ENCODE results near the gene GLOD5.

The GLOD5 gene

DNA sequence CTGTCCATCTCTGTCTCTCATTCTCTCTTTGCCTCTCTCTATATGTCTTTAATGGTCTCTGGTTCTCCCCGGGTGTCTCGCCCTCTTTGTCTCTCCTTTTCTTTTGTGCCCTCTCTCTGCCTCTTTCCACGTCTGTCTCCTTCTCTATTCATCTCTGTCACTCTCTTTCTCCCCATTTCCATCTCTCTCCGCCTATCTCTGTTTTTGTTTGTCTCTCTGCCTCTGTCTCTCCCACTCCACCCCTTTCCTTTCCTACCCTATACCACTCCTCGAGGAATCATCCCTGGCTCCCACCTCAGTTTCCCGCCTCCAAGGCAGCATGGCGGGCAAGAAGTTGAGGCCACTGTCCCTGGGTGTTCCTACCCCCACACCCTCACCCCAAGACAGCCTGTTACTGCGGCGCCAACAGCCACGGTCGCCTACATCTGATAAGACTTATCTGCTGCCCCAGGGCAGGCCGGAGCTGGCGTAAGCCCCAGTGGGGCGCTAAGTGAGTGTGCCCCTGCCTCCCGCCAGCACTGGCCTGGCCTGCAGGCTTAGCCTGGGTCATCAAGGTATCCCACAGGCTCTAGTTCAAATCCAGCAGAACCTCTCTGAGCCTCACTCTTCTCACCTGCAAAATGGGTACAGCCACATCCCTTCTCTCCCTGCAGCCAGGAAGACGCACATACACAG is 24.1 kb downstream of the GLOD5 start:
- Histone ChIP-seq H3K9ac (ENCODE audit: low read depth, low read length) (no peak overlapping the region), H3K27me3 (ENCODE audit: insufficient read depth, low read length) (no peaks in the 10 kb centered on the region), H3K27ac (ENCODE audit: low read depth, low read length) (no peak overlapping the region), H3K36me3 (ENCODE audit: insufficient read depth, low read length) (no peaks in the 10 kb centered on the region), H3K9me3 (ENCODE audit: insufficient read depth, low read depth, low read length) (no peaks in the 10 kb centered on the region), H3K4me3 (ENCODE audit: low read length) (no peak overlapping the region), H3K4me1 (ENCODE audit: insufficient read depth, low read length) (no peaks in the 10 kb centered on the region)
- 91% methylated on average over 16 of the region's 16 CpGs for WGBS

DNA sequence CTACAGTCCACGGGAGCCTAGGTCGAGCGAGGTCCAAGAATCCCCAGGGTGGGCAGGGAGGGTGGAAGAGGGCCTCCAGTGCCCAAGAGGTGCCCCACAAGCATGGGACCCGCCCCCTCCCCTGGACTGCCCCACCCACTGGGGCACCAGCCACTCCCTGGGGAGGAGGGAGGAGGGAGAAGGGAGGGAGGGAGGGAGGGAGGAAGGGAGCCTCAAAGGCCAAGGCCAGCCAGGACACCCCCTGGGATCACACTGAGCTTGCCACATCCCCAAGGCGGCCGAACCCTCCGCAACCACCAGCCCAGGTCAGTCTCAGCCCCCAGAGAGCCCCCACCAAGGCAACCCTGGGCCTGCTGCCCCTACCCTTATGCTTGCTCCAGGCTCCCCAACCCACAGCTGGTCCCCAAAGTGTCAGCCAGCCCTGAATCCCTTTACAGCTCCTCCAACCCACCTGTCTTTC is 24.8 kb downstream of the GLOD5 start, which contains the start of gene GATA1:
Gene GATA1, plus strand, starts transcription at position 250 of the 460 bp plus-strand sequence. CDS start 4,520 bp downstream, outside the sequence.
- no peaks in the 10 kb centered on the region for H3K9me3 ChIP-seq (ENCODE audit: insufficient read depth, low read depth, low read length)
- WGBS = 90% methylated on average over 6 of the region's 7 CpGs
- H3K36me3 ChIP-seq (ENCODE audit: insufficient read depth, low read length) = no peaks in the 10 kb centered on the region
- no peaks in the 10 kb centered on the region for H3K4me1 ChIP-seq (ENCODE audit: insufficient read depth, low read length)
- no peak within 1 kb of the TSS for H3K27ac ChIP-seq (ENCODE audit: low read depth, low read length)
- H3K9ac ChIP-seq (ENCODE audit: low read depth, low read length) = no peak within 1 kb of the TSS
- H3K27me3 ChIP-seq (ENCODE audit: insufficient read depth, low read length) = no peaks in the 10 kb centered on the region
- no peak within 1 kb of the TSS for H3K4me3 ChIP-seq (ENCODE audit: low read length)

GRCh38 chrX:48786825-48787504 is 25.4 kb downstream of the GLOD5 start:
- no peaks in the 10 kb centered on the region for H3K36me3 ChIP-seq (ENCODE audit: insufficient read depth, low read length)
- 87% methylated on average over 6 of the region's 6 CpGs for WGBS

DNA sequence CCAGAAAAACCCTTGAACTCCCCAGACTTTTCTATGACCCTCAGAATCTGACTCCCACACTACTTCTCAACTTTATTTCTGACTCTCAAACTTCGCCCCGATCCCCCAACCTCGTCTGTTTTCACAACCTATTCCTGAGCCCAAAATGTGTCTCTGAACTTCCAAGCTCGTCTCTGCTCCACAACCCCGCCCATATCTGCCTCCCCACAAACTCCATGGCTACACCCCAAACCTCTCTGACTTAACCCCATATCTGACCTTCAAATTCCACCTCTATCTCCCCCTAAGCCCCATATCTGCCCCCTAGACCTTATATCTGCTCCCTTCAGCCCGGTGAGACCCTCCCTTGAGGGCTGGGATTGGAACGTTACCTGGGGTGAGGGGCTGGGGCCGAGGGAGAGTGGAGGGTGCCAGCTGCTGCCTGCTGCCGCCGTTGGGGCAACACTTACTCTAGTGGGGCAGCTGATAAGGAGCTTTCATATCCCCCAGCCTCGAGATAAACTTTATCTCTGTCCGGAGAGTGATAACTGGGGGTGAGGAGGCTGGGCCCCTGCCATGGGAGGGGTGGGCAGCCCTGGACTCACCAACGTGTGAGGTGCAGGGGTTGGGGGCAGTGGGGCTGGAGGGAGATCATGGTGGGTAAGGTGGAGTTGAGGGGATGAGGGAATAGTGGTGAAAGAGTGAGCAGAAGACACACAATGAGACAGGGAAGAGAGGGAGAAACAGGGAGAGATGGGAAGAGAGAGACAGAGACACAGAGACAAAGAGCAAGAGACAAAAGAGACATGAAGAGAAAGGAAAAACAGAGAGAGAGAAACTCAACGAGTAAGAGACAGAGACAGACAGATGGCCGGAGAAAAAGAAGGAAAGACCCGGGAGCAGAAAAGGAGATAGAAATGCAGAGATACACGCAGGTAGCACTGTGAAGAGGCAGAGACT is 26.2 kb downstream of the GLOD5 start:
- Histone ChIP-seq H3K9me3 (ENCODE audit: insufficient read depth, low read depth, low read length) (no peaks in the 10 kb centered on the region), H3K36me3 (ENCODE audit: insufficient read depth, low read length) (no peaks in the 10 kb centered on the region), H3K4me1 (ENCODE audit: insufficient read depth, low read length) (no peaks in the 10 kb centered on the region), H3K9ac (ENCODE audit: low read depth, low read length) (no peak overlapping the region), H3K4me3 (ENCODE audit: low read length) (no peak overlapping the region), H3K27ac (ENCODE audit: low read depth, low read length) (no peak overlapping the region), H3K27me3 (ENCODE audit: insufficient read depth, low read length) (no peaks in the 10 kb centered on the region)
- 77% methylated on average over 17 of the region's 17 CpGs for WGBS

More at GRCh38 chrX:48786825-48787504, 25.4 kb downstream of the GLOD5 start:
- no peak overlapping the region for H3K4me3 ChIP-seq (ENCODE audit: low read length)
- H3K9me3 ChIP-seq (ENCODE audit: insufficient read depth, low read depth, low read length) = no peaks in the 10 kb centered on the region
- no peak overlapping the region for H3K9ac ChIP-seq (ENCODE audit: low read depth, low read length)
- H3K27me3 ChIP-seq (ENCODE audit: insufficient read depth, low read length) = no peaks in the 10 kb centered on the region
- H3K27ac ChIP-seq (ENCODE audit: low read depth, low read length) = no peak overlapping the region
- no peaks in the 10 kb centered on the region for H3K4me1 ChIP-seq (ENCODE audit: insufficient read depth, low read length)

- H3K36me3 ChIP-seq (ENCODE audit: insufficient read depth, low read length) = no peaks in the 10 kb centered on the region
- H3K9me3 ChIP-seq (ENCODE audit: insufficient read depth, low read depth, low read length) = no peaks in the 10 kb centered on the region
- no peak overlapping the region for H3K27ac ChIP-seq (ENCODE audit: low read depth, low read length)
- H3K27me3 ChIP-seq (ENCODE audit: insufficient read depth, low read length) = no peaks in the 10 kb centered on the region
- H3K9ac ChIP-seq (ENCODE audit: low read depth, low read length) = no peak overlapping the region
- H3K4me3 ChIP-seq (ENCODE audit: low read length) = no peak overlapping the region
- H3K4me1 ChIP-seq (ENCODE audit: insufficient read depth, low read length) = no peaks in the 10 kb centered on the region
- 86% methylated on average over 5 of the region's 7 CpGs for WGBS
These were observed 28.0 kb downstream of the GLOD5 start for GRCh38 chrX:48789366-48790220.

DNA sequence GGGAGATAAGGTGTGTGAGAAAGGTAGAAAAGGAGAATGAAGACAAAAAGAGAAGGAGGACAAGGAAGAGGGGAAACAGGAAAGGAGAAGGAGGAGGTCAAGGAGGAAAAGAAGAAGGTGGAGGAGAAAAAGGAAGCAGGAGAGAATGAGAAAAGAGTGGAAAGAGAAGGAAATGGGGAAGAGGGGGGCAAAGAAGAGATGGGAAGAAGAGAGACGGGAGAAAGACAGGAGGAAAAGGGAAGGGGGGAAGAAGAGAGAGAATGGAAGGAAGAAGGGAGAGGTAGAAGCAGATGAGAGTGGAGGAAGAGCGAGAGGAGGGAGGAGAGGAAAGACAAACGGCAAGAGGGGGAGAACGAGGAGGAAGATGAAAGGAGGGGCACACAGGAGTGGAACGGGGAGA is 28.9 kb downstream of the GLOD5 start:
- WGBS = 78% methylated on average over 5 of the region's 5 CpGs
- no peaks in the 10 kb centered on the region for H3K27me3 ChIP-seq (ENCODE audit: insufficient read depth, low read length)
- H3K36me3 ChIP-seq (ENCODE audit: insufficient read depth, low read length) = no peaks in the 10 kb centered on the region
- no peaks in the 10 kb centered on the region for H3K9me3 ChIP-seq (ENCODE audit: insufficient read depth, low read depth, low read length)
- H3K4me1 ChIP-seq (ENCODE audit: insufficient read depth, low read length) = no peaks in the 10 kb centered on the region
- no peak overlapping the region for H3K27ac ChIP-seq (ENCODE audit: low read depth, low read length)
- H3K4me3 ChIP-seq (ENCODE audit: low read length) = no peak overlapping the region
- H3K9ac ChIP-seq (ENCODE audit: low read depth, low read length) = no peak overlapping the region

GRCh38 chrX:48791063-48791820 is 29.7 kb downstream of the GLOD5 start:
- Histone ChIP-seq H3K27ac (ENCODE audit: low read depth, low read length) (no peak overlapping the region), H3K36me3 (ENCODE audit: insufficient read depth, low read length) (no peaks in the 10 kb centered on the region), H3K9ac (ENCODE audit: low read depth, low read length) (no peak overlapping the region), H3K9me3 (ENCODE audit: insufficient read depth, low read depth, low read length) (no peaks in the 10 kb centered on the region), H3K4me1 (ENCODE audit: insufficient read depth, low read length) (no peaks in the 10 kb centered on the region), H3K4me3 (ENCODE audit: low read length) (no peak overlapping the region), H3K27me3 (ENCODE audit: insufficient read depth, low read length) (no peaks in the 10 kb centered on the region)
- 92% methylated on average over 11 of the region's 11 CpGs for whole genome bisulfite sequencing

DNA sequence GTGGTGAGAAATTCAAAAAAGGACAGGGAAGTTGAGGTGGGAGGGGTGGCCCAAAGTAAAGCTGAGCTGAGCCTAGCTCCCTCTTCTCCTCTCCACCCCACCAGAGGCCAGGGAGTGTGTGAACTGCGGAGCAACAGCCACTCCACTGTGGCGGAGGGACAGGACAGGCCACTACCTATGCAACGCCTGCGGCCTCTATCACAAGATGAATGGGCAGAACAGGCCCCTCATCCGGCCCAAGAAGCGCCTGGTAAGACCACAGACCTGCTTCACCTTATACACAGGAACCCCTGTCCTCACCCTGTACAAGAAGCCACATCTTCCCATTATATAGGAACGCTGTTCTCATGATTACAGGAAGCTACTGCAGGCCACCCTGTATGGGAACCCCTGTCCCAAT is 30.7 kb downstream of the GLOD5 start:
- Histone ChIP-seq H3K27me3 (ENCODE audit: insufficient read depth, low read length) (no peaks in the 10 kb centered on the region), H3K36me3 (ENCODE audit: insufficient read depth, low read length) (no peaks in the 10 kb centered on the region), H3K27ac (ENCODE audit: low read depth, low read length) (no peak overlapping the region), H3K9ac (ENCODE audit: low read depth, low read length) (no peak overlapping the region), H3K9me3 (ENCODE audit: insufficient read depth, low read depth, low read length) (no peaks in the 10 kb centered on the region), H3K4me1 (ENCODE audit: insufficient read depth, low read length) (no peaks in the 10 kb centered on the region), H3K4me3 (ENCODE audit: low read length) (no peak overlapping the region)
- 93% methylated on average over 7 of the region's 7 CpGs for WGBS

DNA sequence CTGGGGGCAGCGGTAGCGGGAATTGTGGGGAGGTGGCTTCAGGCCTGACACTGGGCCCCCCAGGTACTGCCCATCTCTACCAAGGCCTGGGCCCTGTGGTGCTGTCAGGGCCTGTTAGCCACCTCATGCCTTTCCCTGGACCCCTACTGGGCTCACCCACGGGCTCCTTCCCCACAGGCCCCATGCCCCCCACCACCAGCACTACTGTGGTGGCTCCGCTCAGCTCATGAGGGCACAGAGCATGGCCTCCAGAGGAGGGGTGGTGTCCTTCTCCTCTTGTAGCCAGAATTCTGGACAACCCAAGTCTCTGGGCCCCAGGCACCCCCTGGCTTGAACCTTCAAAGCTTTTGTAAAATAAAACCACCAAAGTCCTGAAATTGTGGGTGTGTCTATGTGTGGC is 32.4 kb downstream of the GLOD5 start:
- Histone ChIP-seq H3K27me3 (ENCODE audit: insufficient read depth, low read length) (no peaks in the 10 kb centered on the region), H3K9me3 (ENCODE audit: insufficient read depth, low read depth, low read length) (no peaks in the 10 kb centered on the region), H3K4me3 (ENCODE audit: low read length) (no peak overlapping the region), H3K4me1 (ENCODE audit: insufficient read depth, low read length) (no peaks in the 10 kb centered on the region), H3K36me3 (ENCODE audit: insufficient read depth, low read length) (no peaks in the 10 kb centered on the region), H3K9ac (ENCODE audit: low read depth, low read length) (no peak overlapping the region), H3K27ac (ENCODE audit: low read depth, low read length) (no peak overlapping the region)
- WGBS = 84% methylated on average over 4 of the region's 4 CpGs

- H3K27me3 ChIP-seq (ENCODE audit: insufficient read depth, low read length) = no peaks in the 10 kb centered on the region
- 91% methylated on average over 12 of the region's 12 CpGs for WGBS
- H3K4me1 ChIP-seq (ENCODE audit: insufficient read depth, low read length) = no peaks in the 10 kb centered on the region
- H3K27ac ChIP-seq (ENCODE audit: low read depth, low read length) = no peak overlapping the region
- no peaks in the 10 kb centered on the region for H3K9me3 ChIP-seq (ENCODE audit: insufficient read depth, low read depth, low read length)
- no peak overlapping the region for H3K4me3 ChIP-seq (ENCODE audit: low read length)
- no peaks in the 10 kb centered on the region for H3K36me3 ChIP-seq (ENCODE audit: insufficient read depth, low read length)
- no peak overlapping the region for H3K9ac ChIP-seq (ENCODE audit: low read depth, low read length)
These were observed 32.9 kb downstream of the GLOD5 start for GRCh38 chrX:48794340-48794910.
